ENCODE results near the gene DAZAP1. TPM values are rescaled to one million over a fixed set of nuclear protein-coding genes. Genes with fewer than 3 reads are reported as not detected.

The DAZAP1 gene
- 10 to 100 TPM; 34.4 to 77.3 (median 67.7) TPM for total RNA-seq

DNA sequence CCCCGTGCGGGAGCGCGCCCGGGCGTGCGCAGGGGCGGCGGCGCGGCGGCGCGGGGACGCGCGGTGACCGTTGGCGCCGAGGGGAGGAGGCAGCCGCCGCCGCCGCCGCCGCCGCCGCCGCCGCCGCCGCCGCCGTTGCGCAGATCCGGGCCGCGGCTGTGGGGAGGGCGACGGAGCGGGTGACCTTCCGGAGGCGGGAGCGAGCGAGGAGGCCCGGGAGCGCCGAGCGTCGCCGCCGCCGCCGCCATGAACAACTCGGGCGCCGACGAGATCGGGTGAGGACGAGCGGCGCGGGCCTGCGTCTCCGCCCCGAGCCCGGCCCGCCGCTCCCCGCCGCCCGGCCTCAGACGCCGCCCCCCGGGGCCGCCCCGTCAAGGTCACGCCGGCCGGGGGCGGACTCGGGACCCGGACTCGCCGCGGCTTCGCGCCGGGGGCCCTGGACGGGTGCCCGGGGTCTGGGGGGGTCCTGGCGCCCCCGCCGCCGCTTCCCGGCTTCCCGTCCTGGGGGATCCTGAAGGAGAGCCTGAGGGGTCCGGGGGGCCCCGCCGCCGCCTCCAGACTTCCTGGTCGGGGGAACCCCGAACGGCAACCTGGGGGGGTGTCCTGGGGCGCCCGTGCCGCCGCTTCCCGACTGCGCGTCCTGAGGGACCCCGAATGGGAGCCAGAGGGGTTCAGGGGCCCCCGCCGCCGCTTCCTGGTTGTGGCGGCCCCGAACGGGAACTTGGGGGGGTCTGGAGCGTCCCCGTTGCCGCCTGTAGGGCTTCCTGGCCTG lies at the start of gene DAZAP1:
Gene DAZAP1 (plus strand): TSS at position 59 of the 772 bp plus-strand sequence. CDS start 188 bp downstream, at position 247.
- Histone ChIP-seq H3K36me3 (no peaks in the 10 kb centered on the region), H3K27me3 (no peaks in the 10 kb centered on the region), H3K27ac (peak within 1 kb of the TSS; percentile 91 to 94 (median 93)), H3K9me3 (no peaks in the 10 kb centered on the region), H3K4me3 (replicated peaks in 1 of 3) (peak within 1 kb of the TSS; percentile 73 to 99 (median 97)), H3K4me1 (peaks cover 29 to 44% of the 10 kb centered on the region in 2 donors)
- WGBS, 2 donors = 0% methylated on average over 10 of the region's 121 CpGs; no CpG with 5 or more reads in 1 of the 2 donors
- intact Hi-C loops (cut with DNase I) = loop anchor here (5.0 kb wide), 1 partner anchor 130 kb away; the partner anchor contains the start of gene FAM174C
- TF ChIP-seq, protein P1, sequence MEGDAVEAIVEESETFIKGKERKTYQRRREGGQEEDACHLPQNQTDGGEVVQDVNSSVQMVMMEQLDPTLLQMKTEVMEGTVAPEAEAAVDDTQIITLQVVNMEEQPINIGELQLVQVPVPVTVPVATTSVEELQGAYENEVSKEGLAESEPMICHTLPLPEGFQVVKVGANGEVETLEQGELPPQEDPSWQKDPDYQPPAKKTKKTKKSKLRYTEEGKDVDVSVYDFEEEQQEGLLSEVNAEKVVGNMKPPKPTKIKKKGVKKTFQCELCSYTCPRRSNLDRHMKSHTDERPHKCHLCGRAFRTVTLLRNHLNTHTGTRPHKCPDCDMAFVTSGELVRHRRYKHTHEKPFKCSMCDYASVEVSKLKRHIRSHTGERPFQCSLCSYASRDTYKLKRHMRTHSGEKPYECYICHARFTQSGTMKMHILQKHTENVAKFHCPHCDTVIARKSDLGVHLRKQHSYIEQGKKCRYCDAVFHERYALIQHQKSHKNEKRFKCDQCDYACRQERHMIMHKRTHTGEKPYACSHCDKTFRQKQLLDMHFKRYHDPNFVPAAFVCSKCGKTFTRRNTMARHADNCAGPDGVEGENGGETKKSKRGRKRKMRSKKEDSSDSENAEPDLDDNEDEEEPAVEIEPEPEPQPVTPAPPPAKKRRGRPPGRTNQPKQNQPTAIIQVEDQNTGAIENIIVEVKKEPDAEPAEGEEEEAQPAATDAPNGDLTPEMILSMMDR (IDR thresholded peaks at IDR 0.05) = no peak
- peak in 1 of 2 donors; percentile 73 for TF ChIP-seq POLR2A (IDR thresholded peaks at IDR 0.05)
- DNase-seq = no peak

GRCh38 chr19:1360126-1360817 lies 47.1 kb upstream of the DAZAP1 start:
- no peak overlapping the region for H3K27ac ChIP-seq
- H3K27me3 ChIP-seq = no peaks in the 10 kb centered on the region
- TF ChIP-seq POLR2A (IDR thresholded peaks at IDR 0.05) = no peak
- TF ChIP-seq, protein P1 (IDR thresholded peaks at IDR 0.05) = no peak
- no peak overlapping the region for H3K4me3 ChIP-seq (replicated peaks in 1 of 3)
- intact Hi-C loops (cut with DNase I) = no loop called here
- H3K9me3 ChIP-seq = no peaks in the 10 kb centered on the region
- H3K4me1 ChIP-seq = peaks cover 14 to 26% of the 10 kb centered on the region in 2 donors
- peaks cover 14 to 27% of the 10 kb centered on the region in 2 donors for H3K36me3 ChIP-seq
- DNase-seq = no peak
- WGBS, 2 donors = 88 to 90% methylated on average over 23 to 26 of the region's 30 CpGs

DNA sequence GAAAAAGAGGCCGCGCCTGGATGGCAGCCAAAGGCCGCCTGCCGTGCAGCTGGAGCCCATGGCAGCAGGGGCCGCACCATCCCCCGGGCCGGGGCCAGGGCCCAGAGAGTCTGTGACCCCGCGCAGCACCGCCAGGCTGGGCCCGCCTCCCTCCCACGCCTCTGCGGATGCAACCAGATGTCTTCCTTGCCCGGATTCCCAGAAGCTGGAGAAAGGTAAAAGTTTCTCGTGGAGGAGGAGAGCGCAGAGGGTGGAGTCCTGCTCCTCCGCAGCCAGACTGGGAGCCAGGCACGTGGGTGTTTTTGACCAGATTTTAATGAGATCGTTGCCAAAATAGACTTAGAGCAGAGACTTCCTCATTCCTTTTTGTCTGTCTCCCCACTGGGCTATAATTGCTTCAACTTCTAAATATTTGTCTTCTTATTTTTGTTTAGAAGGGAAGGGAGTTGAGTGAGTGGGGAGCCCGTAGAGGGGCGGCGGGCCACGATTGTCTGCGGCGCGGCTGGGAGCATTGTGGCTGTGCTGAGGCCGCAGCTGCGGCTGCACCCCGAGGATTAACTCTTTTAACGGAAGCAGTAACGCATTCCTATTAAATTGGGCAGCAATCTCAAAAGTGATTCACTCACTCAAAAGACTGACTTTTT lies 46.4 kb upstream of the DAZAP1 start:
- peaks cover 9 to 21% of the 10 kb centered on the region in 2 donors for H3K4me1 ChIP-seq
- intact Hi-C loops (cut with DNase I) = no loop called here

GRCh38 chr19:1361601-1362386 lies 45.6 kb upstream of the DAZAP1 start:
- DNase-seq = no peak
- Histone ChIP-seq H3K9me3 (no peaks in the 10 kb centered on the region), H3K36me3 (peaks cover 14 to 34% of the 10 kb centered on the region in 2 donors), H3K27me3 (no peaks in the 10 kb centered on the region), H3K4me1 (peaks cover under 1 to 13% of the 10 kb centered on the region in 2 donors), H3K27ac (no peak overlapping the region), H3K4me3 (replicated peaks in 1 of 3) (no peak overlapping the region)
- intact Hi-C loops (cut with DNase I) = no loop called here
- TF ChIP-seq, protein P1 (IDR thresholded peaks at IDR 0.05) = no peak
- TF ChIP-seq POLR2A (IDR thresholded peaks at IDR 0.05) = no peak
- WGBS, 2 donors = 82 to 83% methylated on average over 30 of the region's 30 CpGs

More for the DNA sequence above, 46.4 kb upstream of the DAZAP1 start:
- H3K27me3 ChIP-seq = no peaks in the 10 kb centered on the region
- H3K27ac ChIP-seq = no peak overlapping the region
- H3K36me3 ChIP-seq = peaks cover 14 to 27% of the 10 kb centered on the region in 2 donors
- no peak overlapping the region for H3K4me3 ChIP-seq (replicated peaks in 1 of 3)
- TF ChIP-seq, protein P1 (IDR thresholded peaks at IDR 0.05) = no peak
- H3K9me3 ChIP-seq = no peaks in the 10 kb centered on the region
- 65 to 79% methylated on average over 21 to 24 of the region's 31 CpGs for WGBS, 2 donors
- no peak for DNase-seq
